C4-2B (cell line): ENCODE measurements around the gene KCNK4.

Experiments
- CTCF ChIP-seq: fragments of 450-650 bp; conservative IDR thresholded peaks from 2 replicates; pipeline ENCODE4 v1.5.1; 2017; ENCODE audit warnings: mild to moderate bottlenecking
- ZFX ChIP-seq: fragments of 450-650 bp; IDR thresholded peaks from 2 replicates; pipeline ENCODE4 v1.6.1; 2017

GRCh38 chr11:64349025-64349387 is 57.9 kb downstream of the KCNK4 start:
- TF ChIP-seq CTCF, result no peak
- no peak for TF ChIP-seq ZFX
